Natural killer cell treated with Interleukin-12 subunit alpha and Interleukin-12 subunit beta and Interleukin-15 and Interleukin-18, amount 100 ng/mL, for 72 hours (primary cell): Measurements from ENCODE around the gene MACF1. TPM values are rescaled to one million over a fixed set of nuclear protein-coding genes. Genes with fewer than 3 reads are reported as not detected.
"Not testable (repeated sequence)": the region's sequence is repeated elsewhere in the genome, so short reads cannot be mapped to it uniquely, and the experiment has no call there.

ENCODE experiments used
- ATAC-seq, 2 donors: fragments of 150-1000 bp; cut with Tn5 transposase in 1 of 2; sonication (Bioruptor Pico), chemical (Tn5 transposase) in 1 of 2; 2 replicates each; pipeline ENCODE4 v1.10.0; 2021
- DNase-seq: peaks from one replicate; pipeline ENCODE4 v3.0.0; 2022; ENCODE audit warnings: low spot score
- H3K27ac Mint-ChIP-seq, 2 donors: 1 replicate in 1 of 2; 2 replicates in 1 of 2; pipeline ENCODE4 v1.8.0; 2022; ENCODE audit warnings: mixed read lengths in 2 of 2, mild to moderate bottlenecking in 1 of 2, moderate library complexity in 1 of 2
- H3K27me3 Mint-ChIP-seq, 2 donors: 1 replicate in 1 of 2; 2 replicates in 1 of 2; pipeline ENCODE4 v1.8.0; 2022; ENCODE audit warnings: mixed read lengths in 2 of 2
- H3K36me3 Mint-ChIP-seq: one replicate; pipeline ENCODE4 v1.8.0; 2022; ENCODE audit warnings: mixed read lengths
- H3K4me1 Mint-ChIP-seq, 2 donors: 1 replicate in 1 of 2; 2 replicates in 1 of 2; pipeline ENCODE4 v1.8.0; 2022; ENCODE audit warnings: low read depth in 2 of 2, mixed read lengths in 2 of 2, mild to moderate bottlenecking in 1 of 2
- H3K4me3 Mint-ChIP-seq: one replicate; pipeline ENCODE4 v1.8.0; 2022; ENCODE audit warnings: mixed read lengths
- H3K9me3 Mint-ChIP-seq: 2 replicates; pipeline ENCODE4 v1.8.0; 2022; ENCODE audit warnings: mixed read lengths
- total RNA-seq, 2 donors: library from RNA; stranded (reverse); gene quantifications; one replicate each; pipeline ENCODE4 v1.2.3, GENCODE V29; 2022

Gene MACF1
- total RNA-seq, 2 donors from 2014 or later, result 370 to 514 TPM

- H3K36me3 Mint-ChIP-seq, DNase-seq, H3K27me3 Mint-ChIP-seq, ATAC-seq, H3K27ac Mint-ChIP-seq, H3K9me3 Mint-ChIP-seq, H3K4me1 Mint-ChIP-seq, H3K4me3 Mint-ChIP-seq: not testable (repeated sequence)
Observed at GRCh38 chr1:39519376-39519775, 314.9 kb downstream of the MACF1 start.

GRCh38 chr1:39522221-39522620 is 317.7 kb downstream of the MACF1 start:
- H3K4me1 Mint-ChIP-seq, result peaks cover 9 to 19% of the 10 kb centered on the region in 2 donors
- ATAC-seq, H3K4me3 Mint-ChIP-seq, H3K27ac Mint-ChIP-seq, H3K36me3 Mint-ChIP-seq, DNase-seq, H3K27me3 Mint-ChIP-seq, H3K9me3 Mint-ChIP-seq: not testable (repeated sequence)

- no peak for ATAC-seq
- H3K9me3 Mint-ChIP-seq, result no peaks in the 10 kb centered on the region
Observed at GRCh38 chr1:39522661-39523567, 318.4 kb downstream of the MACF1 start.

GRCh38 chr1:39524171-39524570 is 319.7 kb downstream of the MACF1 start:
- Mint-ChIP-seq H3K4me1 (peaks cover 9 to 22% of the 10 kb centered on the region in 2 donors), H3K27me3 (no peaks in the 10 kb centered on the region), H3K36me3 (no peaks in the 10 kb centered on the region), H3K4me3 (no peak overlapping the region), H3K9me3 (no peaks in the 10 kb centered on the region), H3K27ac (no peak overlapping the region)
- DNase-seq, result no peak
- ATAC-seq, result no peak

More at GRCh38 chr1:39522661-39523567, 318.4 kb downstream of the MACF1 start:
- DNase-seq, result no peak
- no peak overlapping the region for H3K27ac Mint-ChIP-seq
- H3K36me3 Mint-ChIP-seq, result no peaks in the 10 kb centered on the region
- H3K4me3 Mint-ChIP-seq, result no peak overlapping the region
- no peaks in the 10 kb centered on the region for H3K27me3 Mint-ChIP-seq
- peaks cover 9 to 21% of the 10 kb centered on the region in 2 donors for H3K4me1 Mint-ChIP-seq

DNA sequence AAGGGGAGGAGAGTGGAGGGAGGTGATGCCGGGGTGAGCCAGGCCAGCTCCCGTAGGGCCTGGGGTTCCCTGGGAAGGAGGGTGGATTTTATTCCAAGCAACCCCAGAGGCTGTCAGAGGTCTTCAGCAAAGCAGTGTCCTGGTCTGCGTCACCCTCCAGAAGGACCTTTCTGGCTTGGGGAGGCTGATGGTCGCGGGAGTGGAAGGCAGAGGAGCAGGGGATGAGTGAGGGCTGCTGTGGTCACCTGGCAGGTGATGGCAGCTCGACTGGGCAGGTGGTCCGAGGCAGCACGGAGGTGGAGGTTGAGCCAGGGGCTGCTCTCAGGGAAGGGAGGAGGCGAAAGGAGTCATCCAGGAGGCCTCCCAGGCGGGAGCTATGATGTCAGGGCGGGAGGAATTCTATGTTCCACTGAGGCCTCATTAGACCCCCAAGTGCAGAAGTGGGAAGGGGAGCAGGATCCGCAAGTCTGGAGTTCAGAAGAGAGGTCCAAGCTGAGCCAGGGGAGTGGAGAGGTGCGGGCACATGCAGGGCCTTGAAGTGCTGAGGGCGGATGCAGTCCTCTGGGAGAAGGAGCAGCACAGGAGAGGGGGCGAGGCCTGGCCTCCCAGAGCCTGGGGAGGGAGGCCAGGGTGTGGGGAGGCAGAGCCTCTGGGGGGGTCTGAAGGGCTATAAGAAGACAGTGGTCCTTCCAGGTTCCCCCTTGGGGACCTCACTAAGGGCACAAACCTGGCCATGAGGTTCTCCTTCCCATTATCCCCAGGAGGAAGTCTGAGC is 320.3 kb downstream of the MACF1 start:
- peak overlapping the region in 1 of 2 donors; percentile 80 for H3K27ac Mint-ChIP-seq
- peak overlapping the region; percentile 41 for H3K4me3 Mint-ChIP-seq
- ATAC-seq (no peak), DNase-seq (no peak)
- no peaks in the 10 kb centered on the region for H3K9me3 Mint-ChIP-seq
- no peaks in the 10 kb centered on the region for H3K36me3 Mint-ChIP-seq
- no peaks in the 10 kb centered on the region for H3K27me3 Mint-ChIP-seq
- peaks cover 9 to 23% of the 10 kb centered on the region in 2 donors for H3K4me1 Mint-ChIP-seq

DNA sequence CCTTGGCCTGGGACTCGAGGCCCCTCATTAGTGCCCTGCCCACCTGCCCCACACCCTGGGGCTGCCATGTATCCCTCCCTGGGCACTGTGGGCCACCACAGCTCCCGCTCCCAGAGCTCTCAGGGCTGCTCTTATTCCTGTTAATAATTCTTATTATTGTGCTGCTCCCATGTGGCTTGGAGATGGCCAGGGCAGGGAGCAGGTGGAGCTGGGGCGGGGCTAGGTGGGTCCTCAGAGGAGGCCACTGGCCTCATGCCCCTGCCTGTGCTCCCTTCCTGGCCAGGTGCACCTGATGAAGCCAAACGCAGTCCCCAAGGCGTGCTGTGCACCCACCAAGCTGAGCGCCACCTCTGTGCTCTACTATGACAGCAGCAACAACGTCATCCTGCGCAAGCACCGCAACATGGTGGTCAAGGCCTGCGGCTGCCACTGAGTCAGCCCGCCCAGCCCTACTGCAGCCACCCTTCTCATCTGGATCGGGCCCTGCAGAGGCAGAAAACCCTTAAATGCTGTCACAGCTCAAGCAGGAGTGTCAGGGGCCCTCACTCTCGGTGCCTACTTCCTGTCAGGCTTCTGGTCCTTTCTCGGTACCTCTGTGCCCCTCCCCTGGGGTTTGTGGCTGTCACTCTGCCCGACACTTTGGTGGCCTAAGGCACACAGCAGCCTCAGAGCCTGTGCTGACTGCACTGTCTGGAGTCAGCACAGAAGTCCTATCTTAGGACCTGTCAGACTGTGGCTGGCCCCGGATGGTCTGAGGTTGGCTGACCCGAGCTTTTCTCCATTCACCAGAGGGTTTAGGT is 321.1 kb downstream of the MACF1 start:
- ATAC-seq (peak; percentile 97), DNase-seq (peak; percentile 89)
- H3K27ac Mint-ChIP-seq, result peak overlapping the region; percentile 63 to 80
- no peaks in the 10 kb centered on the region for H3K27me3 Mint-ChIP-seq
- peaks cover 14 to 29% of the 10 kb centered on the region in 2 donors for H3K4me1 Mint-ChIP-seq
- no peaks in the 10 kb centered on the region for H3K9me3 Mint-ChIP-seq
- no peaks in the 10 kb centered on the region for H3K36me3 Mint-ChIP-seq
- peak overlapping the region; percentile 34 for H3K4me3 Mint-ChIP-seq

DNA sequence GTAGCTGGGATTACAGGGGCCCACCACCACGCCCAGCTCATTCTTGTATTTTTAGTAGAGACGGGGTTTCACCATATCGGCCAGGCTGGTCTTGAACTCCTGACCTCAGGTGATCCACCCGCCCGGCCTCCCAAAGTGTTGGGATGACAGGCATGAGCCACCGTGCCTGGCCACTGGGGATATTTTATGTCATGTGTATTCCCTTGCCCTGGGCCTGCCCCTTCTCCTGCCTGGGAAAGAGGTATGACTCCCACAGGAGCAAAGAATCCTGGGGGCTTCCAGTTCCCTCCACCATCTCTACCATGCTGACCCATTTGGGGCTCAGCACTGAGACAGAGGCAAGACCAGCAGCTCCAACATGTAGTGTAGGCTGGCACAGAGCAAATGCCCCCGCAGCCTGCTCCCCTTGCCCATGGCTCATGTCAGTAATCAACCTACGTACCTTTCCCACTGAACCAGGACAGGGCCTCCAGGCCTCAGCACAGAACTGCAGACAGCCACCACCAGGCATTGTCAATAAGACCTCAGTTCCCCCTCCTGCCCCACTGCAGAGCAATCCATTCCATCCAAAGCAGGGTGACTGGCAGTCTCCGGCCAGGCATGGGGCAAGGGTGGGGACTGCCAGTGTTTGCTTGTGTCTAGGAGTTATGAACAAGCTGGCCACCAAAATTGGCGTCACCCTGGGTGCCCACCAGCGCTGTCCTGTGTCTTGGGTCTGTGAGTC is 322.1 kb downstream of the MACF1 start:
- DNase-seq (no peak), ATAC-seq (no peak)
- Mint-ChIP-seq H3K4me1 (peaks cover 14 to 29% of the 10 kb centered on the region in 2 donors), H3K9me3 (no peaks in the 10 kb centered on the region), H3K27me3 (no peaks in the 10 kb centered on the region), H3K4me3 (peak overlapping the region; percentile 34), H3K36me3 (no peaks in the 10 kb centered on the region), H3K27ac (peak overlapping the region in 1 of 2 donors; percentile 80)

DNA sequence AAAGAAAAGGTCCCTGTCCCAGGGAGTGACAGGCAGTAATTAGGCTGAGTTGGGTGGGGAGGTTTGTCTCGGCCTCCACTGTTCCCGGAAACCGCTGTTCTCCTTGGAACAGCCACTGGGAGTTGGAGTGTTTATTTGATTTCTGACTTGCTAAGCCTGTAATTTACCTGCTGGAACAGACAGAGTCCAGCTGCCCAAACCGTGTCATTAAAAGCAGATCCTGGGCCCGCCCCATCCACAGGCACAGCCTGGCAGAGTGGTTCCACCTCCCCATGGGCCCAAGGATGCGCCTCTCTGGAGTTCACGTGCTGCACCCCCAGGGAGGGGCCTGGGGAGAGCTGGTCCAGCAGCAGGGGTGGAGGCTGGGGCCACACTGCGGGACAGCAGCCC is 322.7 kb downstream of the MACF1 start:
- not testable (repeated sequence) for DNase-seq, H3K27ac Mint-ChIP-seq, H3K27me3 Mint-ChIP-seq, H3K4me3 Mint-ChIP-seq, ATAC-seq, H3K9me3 Mint-ChIP-seq, H3K36me3 Mint-ChIP-seq
- peaks cover 14 to 29% of the 10 kb centered on the region in 2 donors for H3K4me1 Mint-ChIP-seq

GRCh38 chr1:39528082-39528481 is 323.6 kb downstream of the MACF1 start:
- DNase-seq, result no peak
- no peak overlapping the region for H3K27ac Mint-ChIP-seq
- no peaks in the 10 kb centered on the region for H3K9me3 Mint-ChIP-seq
- H3K4me3 Mint-ChIP-seq, result no peak overlapping the region
- peaks cover 4% of the 10 kb centered on the region for H3K36me3 Mint-ChIP-seq
- peaks cover 14 to 29% of the 10 kb centered on the region in 2 donors for H3K4me1 Mint-ChIP-seq
- ATAC-seq, result no peak
- no peaks in the 10 kb centered on the region for H3K27me3 Mint-ChIP-seq

DNA sequence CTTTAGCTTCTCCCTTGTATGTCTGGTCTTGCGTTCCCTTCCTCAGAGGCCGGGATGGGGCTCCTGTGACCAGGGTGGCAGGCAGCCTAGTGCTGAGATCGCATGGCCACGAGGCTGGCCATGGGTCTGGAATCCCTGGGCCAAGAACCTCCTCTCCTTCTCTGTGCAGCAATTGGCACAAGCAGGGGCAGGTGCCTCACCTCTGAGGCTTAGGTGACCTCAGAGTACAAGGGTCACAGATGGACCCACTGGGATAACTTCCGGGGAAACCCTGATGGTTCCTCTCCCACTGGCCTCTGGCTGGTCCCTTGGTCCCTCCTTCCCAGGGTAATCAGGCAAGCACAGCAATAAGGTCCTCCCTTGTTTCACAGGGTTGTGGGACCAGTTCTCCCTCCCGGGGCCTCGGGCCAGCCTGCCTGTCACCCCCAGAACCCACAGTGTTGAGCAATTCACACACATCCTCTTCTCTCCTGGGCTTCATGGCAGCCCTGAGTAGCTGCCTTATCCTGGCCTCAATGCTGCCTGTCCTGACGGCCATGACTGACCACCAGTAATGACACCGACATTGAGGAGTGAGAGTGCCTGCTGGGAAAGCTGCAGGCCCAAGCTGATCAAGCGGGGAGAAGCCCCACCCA is 325.5 kb downstream of the MACF1 start:
- peaks cover 4% of the 10 kb centered on the region for H3K36me3 Mint-ChIP-seq
- H3K4me3 Mint-ChIP-seq, result no peak overlapping the region
- no peaks in the 10 kb centered on the region for H3K9me3 Mint-ChIP-seq
- H3K4me1 Mint-ChIP-seq, result peaks cover 14 to 20% of the 10 kb centered on the region in 2 donors
- H3K27ac Mint-ChIP-seq, result no peak overlapping the region
- no peaks in the 10 kb centered on the region for H3K27me3 Mint-ChIP-seq
- no peak for DNase-seq
- no peak for ATAC-seq

GRCh38 chr1:39531526-39531925 is 327.0 kb downstream of the MACF1 start:
- H3K36me3 Mint-ChIP-seq, result peaks cover 4% of the 10 kb centered on the region

GRCh38 chr1:39533442-39533841 is 328.9 kb downstream of the MACF1 start:
- DNase-seq (no peak), ATAC-seq (no peak)
- H3K27ac Mint-ChIP-seq, result no peak overlapping the region
- no peaks in the 10 kb centered on the region for H3K27me3 Mint-ChIP-seq
- peaks cover 5 to 6% of the 10 kb centered on the region in 2 donors for H3K4me1 Mint-ChIP-seq
- no peaks in the 10 kb centered on the region for H3K9me3 Mint-ChIP-seq
- H3K36me3 Mint-ChIP-seq, result peaks cover 4% of the 10 kb centered on the region
- H3K4me3 Mint-ChIP-seq, result no peak overlapping the region

More at GRCh38 chr1:39531526-39531925, 327.0 kb downstream of the MACF1 start:
- DNase-seq, result no peak
- no peak for ATAC-seq
- Mint-ChIP-seq H3K27ac (no peak overlapping the region), H3K4me3 (no peak overlapping the region), H3K4me1 (peaks cover 5 to 10% of the 10 kb centered on the region in 2 donors), H3K27me3 (no peaks in the 10 kb centered on the region), H3K9me3 (no peaks in the 10 kb centered on the region)
